Stimulated activated CD4-positive, alpha-beta T cell treated with anti-CD3 and anti-CD28 coated beads, Interleukin-1b, Interleukin-23, amount 100 ng/mL, for 24 hours (primary cell): ENCODE measurements around the gene ENPP7.

Experiments
- DNase-seq, 4 experiments: peaks; one replicate each; pipeline ENCODE4 v3.0.0-alpha.2; 2020; ENCODE audit warnings: low read depth in 4 of 4, low spot score in 1 of 4

Gene ENPP7

DNA sequence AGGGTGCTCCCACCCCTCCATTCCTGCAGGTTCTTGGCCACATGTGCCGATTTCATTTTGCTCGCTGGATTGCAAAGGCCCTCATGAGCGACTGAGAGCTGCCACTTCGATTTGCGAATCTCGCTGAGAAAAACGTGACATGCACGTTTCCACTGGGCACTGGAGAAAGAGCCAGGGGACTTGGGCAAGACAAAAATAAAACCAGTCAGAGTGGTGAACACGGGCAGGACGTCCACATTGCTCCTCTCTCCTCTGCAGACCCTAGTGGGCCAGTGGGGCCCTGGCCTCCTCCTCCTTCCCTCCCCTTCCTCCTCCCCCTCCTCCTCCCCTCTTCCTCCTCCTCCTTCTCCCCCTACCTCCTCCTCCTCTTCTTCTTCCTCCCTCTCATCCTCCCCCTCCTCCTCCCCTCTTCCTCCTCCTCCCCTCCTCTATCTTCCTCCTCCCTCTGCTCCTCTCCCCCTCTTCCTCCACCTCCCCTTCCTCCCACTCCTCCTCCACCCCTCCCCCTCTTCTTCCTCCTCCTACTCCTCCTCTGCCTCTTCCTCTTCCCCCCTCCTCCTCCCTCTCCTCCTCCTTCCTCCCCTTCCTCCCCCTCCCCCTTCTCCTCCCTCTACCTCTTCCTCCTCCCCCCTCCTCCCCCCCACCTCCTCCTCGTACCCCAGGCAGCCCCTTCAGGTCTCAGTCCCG is 28.1 kb upstream of the ENPP7 start:
- no peak for DNase-seq

DNA sequence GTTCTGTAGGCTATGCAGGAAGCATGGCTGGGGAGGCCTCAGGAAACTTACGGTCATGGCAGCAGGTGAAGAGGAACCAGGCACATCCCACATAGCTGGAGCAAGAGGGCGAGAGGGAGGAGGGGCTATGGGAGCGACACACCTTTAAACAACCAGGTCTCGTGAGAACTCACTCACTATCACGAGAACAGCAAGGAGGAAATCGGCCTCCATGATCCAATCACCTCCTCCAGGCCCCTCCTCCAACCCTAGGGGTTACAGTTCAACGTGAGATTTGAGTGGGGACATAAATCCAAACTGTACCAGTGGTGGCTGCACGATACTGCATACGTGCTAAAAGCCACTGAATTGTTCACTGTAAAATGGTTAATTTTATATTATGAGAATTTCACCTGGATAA is 26.1 kb upstream of the ENPP7 start:
- DNase-seq = no peak

DNA sequence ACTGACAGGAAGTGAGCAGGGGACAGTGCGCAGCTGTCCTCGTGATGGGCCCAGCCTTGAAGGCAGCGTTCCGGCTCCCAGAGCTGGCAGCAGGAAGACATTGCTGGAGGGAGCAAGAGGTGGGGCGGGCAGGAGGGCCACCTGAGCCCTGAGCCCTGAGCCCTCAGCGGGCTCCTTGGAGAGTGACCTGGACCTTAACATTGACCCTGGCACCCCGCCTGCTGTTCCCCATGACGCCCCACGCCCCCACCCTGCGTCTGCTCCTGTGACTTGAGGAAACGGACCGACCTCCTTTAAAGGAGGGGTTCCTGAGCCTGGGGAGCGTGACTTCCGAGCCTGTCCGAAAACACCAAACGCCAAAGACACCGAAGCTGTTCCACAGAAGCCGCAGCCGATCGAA is 25.1 kb upstream of the ENPP7 start:
- DNase-seq = no peak

DNA sequence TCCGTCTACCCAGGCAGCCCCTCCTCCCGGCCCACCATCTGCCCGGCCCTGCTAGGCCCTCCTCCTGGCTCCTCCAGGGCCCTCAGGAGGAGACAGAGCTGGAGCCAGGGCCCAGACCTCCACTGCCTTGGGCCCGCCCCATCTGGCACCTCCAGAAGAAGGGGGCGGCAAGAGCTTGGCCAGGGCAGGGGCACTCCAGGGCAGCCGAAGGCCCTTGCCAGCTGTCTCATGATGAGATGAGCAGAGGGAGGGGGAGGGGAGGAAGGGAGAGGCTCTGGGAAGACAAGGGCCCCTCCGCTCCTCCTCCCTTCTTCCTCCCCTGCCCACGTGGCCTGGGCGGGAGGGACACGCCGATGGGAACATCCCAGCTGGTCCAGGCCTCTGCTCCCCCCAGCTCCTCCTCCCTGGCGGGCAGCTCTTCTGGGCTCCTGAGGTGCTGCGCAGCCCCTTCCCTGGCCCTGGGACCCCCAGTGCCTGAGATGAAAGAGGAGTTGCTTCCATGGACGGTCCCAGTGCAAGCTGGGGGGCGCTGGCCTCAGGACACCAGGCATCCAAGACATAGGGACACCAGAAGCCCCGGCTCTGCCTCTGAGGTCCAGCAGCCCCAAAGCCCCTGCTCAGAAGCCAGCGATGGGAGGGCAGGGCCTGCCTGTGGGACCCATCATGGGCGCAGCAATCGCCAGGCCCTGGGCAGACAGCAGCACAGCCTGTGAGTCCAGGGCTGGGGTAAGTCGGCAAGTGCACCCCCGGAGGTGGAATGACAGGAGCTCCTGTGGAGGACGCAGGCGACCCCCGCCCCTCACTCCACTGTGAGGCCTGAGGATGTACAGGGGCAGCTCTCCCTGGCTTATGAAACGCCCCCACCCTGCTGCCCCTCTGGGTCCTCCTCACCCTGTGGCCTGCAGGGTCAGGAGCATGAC is 23.6 kb upstream of the ENPP7 start:
- DNase-seq = no peak

DNA sequence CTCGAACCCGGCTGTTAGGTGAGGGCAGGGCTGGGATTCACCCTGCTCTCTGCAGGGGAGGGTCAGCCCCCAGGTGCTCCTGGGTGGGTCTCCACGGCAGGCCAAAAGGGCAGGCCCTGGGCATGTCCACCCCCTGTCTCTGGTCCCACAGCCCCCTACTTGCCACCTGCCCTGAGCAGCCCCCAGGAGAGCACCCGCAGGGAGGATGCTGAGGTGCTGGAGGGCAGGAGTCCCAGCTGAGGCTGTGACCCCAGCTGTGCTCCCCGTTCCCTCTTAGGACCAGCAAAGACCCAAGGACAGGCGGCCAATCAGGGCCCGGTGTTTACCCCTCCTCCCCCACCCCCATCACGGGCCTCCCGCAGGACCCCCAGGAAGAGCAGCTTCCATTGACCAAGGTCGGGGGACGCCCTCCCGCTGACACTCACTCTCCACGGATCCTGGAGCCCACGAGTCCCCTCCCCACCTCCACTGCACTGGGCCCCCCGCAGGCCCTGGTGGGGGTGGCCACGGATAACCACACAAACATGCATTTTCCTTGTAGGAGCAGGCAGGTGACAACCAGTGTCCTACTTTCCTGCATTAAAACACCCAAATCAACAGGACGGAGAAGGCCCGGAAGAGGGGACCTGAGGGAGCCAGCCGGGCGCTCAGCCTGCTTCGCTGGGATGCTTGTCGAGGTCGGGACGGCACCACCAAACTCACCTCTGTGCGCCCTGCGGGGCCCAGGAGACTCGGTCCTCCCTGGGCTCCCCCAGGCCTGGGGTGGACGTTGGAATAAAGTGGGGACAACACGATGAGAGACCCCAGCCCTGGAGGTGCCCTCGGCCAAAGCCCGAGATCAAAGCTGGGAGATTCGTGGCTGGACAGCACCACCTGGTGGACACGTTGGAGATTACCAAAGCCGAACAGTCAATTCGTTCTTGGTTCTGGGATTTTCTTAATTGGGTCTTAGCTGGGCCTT is 22.5 kb upstream of the ENPP7 start:
- DNase-seq = peak; percentile 29 to 43 (median 38)

DNA sequence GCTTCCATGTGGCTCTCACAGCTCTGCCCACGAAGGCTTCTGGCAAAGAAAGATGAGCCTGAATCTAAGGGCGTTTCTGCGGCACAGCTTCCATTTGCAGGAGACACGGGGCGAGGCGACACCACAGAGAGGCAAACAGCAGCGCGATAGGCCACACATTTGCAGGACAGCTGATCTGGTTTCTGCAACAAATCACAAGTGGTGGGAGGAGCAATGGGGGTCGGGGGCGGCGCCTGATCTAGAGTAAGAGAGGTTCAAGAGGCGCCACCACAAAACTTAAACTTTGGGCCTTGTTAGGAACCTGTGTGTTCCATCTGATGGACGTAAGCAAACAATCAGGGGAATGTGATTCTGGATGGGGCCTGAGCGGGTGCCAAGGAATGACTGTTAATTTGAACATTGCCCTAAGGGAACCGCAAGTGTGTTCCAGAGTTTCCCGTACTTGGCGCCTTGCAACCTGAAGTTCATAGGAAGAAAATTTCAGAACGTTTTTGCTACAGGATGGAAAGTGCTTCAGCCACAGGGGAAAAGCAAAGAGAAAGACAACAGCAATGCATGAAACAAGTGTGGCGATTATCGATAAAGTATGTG is 18.9 kb upstream of the ENPP7 start:
- DNase-seq = no peak

DNA sequence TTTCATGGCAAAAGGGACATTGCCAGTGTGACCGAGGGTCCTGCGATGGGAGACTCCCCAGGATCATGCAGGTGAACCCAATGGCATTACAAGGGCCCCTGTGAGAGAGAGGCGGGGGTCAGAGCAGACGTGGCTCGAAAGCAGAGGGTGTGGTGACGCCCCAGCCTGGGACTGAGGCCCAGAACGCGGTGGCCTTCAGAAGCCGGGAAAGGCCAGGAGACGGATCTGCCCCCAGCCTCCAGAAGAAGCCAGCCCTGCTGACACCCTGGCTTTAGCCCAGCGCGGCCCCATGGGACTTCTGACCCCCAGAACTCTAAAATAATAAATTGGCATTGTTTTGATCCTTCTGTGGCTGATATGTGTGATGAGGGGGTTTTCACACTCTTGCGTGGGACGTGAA is 17.4 kb upstream of the ENPP7 start:
- no peak for DNase-seq

DNA sequence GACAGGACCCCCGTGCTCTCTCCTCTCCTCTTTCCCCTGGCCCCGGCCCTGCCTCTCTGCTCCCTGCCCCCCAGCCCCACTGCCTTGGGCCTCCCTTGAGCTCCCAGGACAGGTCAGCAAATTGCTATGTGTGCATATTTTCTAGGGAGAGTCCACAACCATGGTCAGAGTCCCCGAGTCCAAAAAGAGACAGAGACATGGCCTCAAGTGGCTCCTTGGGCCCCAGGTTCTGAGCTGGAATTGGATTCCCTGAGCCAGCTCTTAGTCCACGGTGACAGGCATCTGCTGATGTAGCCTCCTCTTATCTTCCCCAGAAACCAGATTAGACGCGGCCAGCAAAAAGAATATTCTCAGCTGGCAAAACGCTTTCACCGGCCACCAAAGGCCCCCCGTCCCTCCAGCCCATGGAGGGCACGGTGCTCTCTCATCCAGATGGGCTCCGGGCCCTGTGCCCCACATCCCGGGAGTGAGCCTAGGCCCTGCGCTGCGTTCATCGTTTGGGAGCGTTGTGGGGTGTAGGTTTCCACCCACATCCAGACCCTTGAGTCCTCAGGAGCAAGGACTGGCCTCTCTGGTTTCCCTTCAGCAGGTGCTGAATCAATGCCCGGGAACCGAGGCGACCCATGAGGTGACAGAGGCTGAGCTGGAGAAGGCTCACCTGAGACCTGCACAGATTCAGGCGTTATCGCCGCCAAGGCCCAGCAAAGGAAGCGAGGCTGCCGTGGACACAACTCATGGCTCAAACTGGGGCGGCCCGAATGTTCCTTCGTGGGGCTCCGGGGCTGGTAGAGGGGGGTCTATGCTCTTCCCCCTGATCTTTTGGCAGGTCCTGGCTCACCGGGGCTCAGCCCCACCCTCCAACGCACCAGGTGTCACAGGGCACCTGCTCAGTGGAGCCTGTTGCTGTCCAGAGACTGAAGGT is 16.3 kb upstream of the ENPP7 start:
- DNase-seq = no peak

DNA sequence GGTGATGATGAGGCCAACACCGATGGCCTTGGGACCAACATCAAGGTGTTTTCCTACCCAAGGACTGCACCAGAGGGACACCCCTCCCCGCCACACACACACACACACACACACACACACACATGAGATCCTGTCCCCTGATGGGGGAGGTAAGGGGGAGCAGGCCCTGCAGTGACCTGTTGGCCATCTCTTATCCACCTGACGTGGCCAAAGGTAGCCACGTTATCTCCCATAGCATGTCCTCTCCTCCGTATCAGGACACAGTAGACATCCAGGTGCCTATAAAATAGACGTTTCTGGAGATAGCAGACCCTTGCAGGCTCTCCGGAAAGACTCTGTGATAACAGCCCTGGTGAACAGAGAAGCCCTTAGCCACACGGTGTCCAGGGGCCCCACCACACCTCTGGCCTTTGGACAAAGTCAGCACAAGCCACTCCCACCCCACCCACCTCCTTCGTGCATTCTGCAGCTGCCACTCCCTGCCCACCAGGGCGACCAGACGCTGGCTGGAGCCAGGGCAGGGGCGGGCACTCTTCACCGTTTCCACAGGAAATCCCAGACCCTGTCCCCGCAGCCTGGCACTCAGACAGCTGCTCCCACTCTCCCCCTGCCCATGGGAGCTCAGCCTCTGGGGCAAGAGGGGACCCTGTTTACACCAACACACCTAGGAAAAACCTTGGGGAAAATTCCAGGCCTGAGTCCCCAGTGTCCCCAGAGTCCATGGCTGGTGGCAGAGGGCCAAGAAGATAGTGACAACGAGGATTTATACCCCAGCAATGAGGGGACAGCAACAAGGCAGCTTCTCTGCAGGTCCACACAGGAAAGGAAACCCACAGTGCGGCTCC is 15.4 kb upstream of the ENPP7 start:
- no peak for DNase-seq

DNA sequence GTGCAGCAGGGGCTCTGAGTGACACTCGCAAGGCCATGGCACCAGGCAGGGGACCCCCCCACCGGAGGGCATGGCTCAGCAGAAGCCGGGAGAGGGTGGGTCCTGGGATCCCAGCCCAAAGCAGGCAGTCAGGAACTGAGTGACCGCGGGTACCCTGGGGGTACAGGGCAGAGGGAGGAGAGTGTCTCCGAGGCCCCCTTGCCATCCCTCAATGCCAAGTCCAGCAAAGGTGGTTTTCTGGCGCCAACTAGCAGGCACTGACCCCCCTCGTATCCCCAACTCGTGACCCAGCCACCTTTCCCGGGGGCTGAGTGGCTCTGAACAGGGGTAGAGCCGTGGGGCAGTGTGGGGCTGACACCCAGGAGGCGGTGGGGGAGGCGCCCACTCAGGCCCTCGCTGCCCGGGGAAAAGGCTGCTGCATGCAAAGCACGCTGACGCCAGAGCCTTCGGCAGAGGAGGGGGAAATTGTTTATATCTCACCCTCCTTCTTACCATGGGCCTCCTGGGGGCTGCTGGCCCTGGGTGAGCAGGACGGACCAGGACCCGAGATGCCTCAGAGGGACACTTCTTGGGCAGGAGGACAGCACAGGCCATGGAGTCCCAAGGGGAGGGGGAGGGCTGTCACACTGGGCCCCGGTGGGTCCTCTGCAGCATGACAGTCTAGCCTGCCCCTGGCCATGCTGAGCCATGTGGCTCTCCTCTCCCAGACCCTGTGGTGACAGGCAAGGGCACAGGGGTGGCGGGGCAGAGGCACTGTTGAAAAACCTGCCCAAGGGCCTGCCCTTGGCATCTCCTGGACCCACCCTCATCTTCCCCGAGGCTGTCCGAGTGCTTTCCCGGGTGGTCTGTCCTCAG is 14.6 kb upstream of the ENPP7 start:
- no peak for DNase-seq

DNA sequence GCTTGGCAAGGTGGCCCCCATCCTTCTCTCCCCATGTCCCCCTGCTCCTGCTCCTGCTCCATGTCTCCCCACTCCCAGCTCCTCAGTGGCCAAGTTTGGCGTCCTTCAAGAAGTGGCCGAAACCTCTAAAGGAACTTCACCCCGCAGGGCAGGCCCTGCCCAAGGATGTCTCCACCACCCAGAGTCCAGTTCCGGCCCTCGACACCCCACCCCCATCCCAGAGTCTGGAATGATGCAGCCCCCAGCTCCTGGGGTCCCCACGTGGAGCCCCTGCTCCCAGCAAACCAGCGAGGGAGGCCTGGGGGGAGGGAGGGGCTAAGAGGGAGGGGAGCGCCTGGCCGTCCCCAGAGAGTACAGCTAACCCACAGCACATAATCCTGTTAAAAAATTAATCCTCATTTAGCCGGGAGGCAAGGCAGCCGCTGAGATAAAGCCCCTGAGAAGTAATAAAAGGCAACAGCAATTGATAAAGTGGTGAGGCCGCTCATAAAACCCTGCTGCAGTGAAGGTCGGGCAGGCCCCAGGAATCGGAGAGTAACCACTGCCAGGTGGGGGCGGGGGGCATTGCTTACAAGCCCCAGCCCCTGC is 9.9 kb upstream of the ENPP7 start:
- no peak for DNase-seq

DNA sequence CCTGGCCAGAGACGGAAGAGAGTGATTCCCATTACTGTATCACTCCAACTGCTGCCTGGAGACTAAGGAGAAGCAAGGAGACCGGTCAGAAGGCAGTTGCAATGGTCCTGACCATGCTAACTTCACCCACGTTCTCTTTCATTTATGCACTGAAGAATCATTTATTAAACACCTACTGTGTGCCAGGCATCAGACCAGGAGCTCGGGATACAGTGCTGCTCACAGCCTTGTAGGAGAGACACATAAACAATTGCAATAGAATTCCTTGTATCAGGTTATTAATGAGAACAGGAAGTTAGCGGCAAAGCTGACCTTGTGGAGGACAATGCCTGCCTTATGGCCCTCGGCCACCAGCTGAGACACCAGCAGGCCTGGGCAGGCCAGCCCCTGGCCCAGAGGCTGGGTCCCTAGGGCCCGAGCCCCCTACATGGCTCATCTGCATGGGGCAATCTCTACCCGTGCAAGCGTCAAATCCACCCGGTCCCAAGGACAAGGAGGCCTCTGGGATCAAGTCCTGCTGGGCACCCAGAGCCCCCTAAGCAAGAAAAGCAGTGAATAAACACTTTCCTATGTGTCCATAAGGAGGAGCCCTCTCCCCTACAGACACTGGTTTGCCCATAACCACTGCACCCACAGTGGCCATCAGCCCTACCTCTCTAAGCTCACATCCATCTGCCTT is 8.6 kb upstream of the ENPP7 start:
- no peak for DNase-seq

DNA sequence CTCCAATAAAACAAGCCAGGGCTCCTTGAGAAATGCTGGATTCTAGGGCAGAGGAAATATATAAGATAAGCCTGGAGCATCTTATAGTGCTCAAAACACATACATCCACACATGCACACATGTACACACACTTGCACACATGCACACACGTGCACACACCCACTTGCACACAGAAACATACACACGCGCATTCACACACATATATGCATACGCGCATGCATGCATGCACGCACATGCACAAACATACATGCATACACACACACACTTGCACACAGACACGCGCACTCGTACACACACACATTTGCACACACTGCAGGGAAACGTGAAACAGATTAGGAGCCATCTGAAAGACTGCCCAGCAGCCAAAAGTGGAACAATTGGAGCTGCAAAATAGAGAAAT is 8.0 kb upstream of the ENPP7 start:
- DNase-seq = no peak

DNA sequence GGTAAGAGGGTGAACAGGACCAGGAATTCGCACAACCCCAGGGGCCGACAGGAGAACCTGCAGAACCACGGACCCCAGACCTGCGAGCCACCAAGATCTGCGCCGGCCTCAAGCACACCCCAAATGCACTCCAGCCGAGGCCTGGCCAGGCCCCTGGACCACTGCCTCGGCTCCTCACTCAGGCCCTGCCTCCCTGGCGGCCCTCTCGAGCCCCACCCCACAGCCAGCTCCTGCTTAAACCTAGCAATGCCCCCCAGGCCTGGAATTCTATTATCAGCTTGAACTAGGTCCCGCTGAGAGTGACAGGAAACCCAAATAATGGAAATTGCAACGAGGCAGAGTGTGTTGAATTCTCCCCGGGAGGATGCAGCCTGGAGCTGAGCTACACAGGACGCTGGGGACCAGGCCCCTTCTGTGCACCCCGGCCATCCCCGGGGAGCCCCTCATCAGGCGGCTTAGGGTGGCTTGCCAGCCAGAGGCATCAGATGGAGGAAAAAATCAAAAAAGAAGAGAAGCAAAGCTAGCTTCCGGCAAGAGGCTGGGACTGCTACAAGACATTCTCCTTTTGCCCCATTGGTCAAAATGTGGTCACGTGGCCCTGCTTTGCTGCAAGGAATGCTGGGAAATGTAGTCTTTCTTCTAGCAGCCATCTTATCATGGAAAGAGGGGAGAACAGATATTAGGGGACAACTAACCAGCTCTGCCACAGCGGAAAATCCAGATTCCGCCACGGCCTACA is 2.4 kb upstream of the ENPP7 start:
- peak; percentile 42 to 74 (median 57) for DNase-seq

DNA sequence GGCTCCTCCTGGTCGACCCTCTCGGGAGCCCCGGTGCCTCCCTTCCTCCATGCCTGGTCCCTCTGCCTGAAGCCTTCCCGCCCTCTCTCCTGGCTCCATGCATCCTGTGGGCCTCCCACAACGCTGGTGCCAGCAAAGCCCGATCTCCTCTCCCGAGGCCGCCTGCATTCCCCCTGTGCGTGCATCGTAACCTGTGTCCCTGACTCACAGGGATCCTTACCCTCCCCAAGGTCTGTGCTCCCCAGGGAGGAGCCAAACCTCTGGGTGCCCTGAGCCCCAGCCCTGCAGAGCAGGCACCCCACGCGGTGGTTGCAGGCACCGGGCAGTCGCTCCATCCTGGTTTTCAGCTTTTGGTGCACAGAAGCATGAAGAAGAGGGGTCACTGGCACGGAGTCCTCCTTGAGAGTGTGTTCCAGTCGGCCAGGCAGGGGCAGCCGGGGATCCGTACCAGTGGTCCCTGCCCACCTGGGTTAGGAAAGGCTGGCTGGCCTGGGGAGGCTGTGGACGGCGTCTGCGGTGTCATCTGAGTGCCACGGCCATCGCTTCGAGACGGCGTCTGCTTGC is 1.8 kb upstream of the ENPP7 start:
- no peak for DNase-seq

DNA sequence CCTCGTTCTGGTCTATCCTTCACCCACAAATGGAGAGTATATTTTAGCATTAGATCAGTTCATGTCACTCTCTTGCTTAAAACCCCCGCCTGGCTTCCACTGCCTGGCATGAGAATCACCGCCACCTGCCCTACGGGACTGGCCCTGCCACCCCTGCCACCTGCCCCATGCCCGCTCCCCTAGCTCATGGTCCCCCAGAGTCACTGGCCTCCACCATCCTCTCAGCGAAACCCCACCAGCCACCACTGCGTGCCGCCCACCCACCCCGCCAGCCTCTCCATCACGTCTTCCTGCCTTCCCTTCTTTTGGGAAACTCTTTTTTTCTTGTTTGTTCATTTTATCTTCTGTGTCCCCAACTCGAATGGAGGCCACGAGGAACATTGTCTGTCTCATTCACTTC is 982 bp upstream of the ENPP7 start:
- no peak for DNase-seq
